GM10847 (cell line): Measurements from ENCODE around the gene HYI.

ENCODE experiments used
- POLR2A ChIP-seq: IDR thresholded peaks from 2 replicates; pipeline ENCODE4 v1.6.1; 2011; ENCODE audit not compliant: insufficient read length; ENCODE audit errors: extremely low read depth

The HYI gene

DNA sequence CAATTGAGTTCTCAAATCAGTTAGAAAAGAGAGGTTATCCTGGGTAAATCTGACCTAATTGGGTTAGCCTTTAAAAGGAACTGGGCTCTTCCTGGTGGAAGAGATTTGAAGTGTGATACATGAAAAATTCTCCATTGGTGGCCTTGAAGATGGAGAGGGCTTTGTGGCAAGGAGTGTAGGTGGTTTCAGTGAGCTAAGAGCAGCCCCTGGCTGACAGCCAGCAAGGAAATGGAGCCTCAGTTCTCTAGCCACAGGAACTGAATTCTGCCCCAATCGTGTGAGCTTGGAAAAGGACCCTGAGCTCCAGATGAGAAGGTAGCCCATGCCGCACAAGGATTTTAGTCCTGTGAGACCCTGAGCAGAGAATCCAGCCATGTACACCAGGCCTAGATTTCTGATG lies 12.7 kb upstream of the HYI start:
- no peak for TF ChIP-seq POLR2A

DNA sequence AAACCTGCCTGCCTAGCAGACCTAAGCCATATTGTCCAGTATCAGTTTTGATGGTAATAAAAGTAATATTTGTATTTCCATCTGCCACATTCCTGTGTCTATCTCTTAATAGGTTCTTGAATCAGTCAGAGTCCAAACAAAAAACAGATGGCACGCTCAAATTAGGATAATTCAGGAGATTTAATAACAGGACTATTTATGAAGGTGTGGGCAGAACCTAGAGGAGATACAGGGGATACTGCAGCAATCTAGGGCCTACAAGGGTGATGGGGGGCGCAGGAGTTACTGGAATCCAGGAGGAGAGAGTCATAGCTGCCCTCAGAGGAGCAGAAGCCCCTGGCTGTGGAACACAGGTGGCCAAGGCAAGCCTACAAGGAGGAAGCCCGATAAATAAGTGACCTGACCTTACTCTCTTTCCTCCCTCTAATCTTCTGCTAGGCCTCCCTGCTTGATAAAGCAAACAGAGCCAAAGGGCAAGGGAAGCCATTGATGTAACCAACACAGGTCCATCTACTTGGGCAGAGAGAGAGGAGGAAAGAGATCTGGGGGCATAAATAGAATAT lies 11.9 kb upstream of the HYI start:
- TF ChIP-seq POLR2A, result no peak

DNA sequence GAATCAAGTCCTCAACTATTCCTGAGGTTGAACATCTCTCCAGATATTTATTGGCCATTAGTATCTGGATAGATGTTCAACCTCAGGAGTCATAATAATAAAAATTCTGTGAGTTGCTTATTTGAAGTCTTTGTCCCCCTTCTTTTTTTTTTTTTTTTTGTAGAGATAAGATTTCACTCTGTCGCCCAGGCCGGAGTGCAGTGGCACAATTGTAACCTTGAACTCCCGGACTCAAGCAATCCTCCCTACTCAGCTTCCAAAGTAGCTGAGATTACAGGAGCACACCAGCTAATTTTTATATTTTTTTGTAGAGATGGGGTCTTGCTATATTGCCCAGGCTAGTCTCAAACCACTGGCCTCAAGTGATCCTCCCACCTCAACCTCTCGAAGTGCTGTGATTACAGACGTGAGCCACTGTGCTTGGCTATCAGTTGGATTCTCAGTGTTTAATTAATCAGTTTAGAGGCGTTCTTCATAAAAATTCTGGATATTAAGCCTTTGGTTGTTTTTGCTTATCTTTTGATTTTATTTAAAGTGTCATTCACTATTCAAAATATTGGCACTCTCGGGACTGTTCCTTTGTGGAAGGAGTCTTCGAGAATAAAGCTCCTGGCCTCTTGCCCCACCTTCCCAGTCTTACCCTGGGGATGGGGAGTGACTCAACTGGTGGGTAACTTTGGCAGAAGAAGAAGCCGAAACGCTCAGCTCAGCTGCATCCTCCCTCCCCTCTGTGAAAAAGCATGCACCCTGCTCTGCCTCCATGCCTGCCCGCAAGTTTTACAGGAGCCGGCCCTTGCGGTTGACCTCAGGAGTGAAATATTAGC lies 11.2 kb upstream of the HYI start:
- TF ChIP-seq POLR2A, result no peak

DNA sequence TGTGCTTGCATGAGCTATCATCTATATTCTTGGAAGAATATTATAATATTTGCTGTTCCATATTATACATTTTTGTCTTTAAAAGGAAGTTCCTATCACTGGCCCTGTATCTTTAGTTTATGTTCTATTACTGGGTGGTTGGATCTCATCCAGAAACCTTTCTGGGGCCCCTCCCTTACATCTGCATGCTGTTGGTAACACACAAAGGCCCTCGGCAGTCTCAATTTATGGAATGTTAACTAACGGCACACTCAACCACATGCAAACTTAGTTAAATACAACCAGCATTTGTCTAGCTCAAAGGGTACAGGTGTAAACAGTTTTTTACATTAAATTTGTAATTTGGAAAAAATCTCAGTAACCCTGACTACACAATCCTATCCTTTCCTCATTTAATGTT lies 9.7 kb upstream of the HYI start:
- TF ChIP-seq POLR2A, result no peak

DNA sequence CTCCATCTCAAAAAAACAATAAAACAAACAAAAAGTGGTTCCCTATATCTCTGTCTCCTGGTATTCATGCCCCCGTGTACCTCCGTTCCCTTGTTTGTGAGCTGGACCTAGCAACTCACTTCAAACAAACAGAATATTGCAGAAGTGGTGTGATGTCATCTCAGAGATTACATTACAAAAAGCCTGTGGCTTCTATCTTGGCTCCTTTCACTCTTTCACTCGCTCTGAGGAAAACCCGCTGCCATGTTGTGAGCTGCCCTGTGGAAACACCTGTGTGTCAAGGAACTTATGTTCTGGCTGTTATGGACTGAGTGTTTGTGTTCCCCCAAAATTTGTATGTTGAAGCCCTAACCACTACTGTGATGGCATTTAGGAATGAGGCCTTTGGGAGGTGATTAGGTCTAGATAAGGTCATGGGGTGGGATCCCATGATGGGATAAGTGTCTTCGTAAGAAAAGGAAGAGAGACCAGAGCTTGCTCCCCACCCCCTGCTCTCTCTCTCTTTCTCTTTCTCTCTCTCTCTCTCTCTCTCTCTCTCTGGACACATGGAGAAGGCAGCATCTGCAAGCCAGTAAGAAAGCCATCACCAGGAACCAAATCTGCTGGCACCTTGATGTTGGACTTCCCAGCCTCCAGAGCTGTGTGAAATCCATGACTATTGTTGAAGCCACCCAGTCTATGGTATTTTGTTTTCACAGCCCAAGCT lies 7.4 kb upstream of the HYI start:
- no peak for TF ChIP-seq POLR2A

DNA sequence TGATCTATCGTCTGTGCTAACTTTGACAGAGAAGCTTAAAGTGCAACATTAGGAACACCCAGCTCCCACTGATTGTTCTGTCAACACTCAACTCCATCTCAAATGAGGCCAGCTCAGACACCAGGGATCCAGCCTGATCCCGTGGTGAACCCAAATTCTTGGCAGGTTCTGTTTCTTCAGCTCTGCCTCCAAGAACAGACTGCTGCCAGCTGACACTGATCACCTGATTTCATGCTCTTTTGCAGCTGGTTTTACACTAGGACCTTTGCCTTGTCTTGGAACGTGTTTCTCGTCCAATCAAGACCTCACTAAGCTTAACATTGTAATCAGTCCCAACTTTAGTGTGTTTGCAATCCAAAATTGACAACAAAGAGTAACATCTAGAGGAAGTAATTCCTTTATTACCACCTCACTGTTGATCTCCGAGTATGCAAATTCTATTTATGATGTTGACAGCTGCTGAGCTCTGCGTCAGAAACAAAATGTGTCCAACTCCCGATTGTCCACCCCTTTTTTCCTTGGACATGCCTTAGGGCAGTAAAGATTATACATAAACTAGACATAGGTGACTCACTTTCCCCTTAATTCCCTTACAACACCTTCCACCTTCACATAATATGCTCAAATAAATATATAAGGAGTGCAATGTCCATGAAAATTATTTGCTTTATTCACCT lies 1.6 kb upstream of the HYI start:
- no peak for TF ChIP-seq POLR2A

DNA sequence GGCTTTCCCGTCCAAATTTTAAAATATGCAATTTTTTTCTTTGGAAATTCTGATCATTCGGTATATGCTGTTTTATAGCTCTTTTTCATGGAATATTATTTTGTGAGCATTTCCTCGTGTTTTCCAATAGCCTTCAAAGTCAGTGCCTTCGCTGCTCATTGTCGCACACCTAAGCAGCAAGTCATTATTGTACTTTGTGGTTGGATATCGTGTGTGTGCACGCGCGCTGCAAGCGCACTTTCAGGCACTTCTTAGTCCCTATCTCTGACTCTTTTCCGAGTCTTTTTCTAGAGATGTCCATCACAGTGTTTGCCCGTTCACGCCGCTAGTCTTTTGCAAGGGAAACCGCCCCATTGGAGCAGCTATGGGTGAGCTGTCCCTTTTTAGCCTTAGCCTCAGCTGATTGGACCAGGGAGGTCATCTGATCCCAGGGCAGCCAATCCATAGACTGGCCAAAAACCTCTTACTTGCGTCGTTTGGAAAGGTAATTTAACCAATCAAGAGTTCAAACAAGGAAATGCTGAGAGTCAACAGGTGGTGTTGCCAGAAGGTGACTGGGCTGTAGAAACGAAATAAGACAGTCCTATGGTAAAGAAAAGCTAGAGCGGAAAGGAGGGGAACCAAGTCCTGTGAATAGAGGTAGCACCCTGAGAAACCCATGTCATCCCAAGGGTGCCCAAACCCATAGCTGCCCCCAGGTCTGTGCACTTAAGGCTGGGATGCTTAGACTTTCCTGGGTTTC lies 710 bp upstream of the HYI start:
- no peak for TF ChIP-seq POLR2A

DNA sequence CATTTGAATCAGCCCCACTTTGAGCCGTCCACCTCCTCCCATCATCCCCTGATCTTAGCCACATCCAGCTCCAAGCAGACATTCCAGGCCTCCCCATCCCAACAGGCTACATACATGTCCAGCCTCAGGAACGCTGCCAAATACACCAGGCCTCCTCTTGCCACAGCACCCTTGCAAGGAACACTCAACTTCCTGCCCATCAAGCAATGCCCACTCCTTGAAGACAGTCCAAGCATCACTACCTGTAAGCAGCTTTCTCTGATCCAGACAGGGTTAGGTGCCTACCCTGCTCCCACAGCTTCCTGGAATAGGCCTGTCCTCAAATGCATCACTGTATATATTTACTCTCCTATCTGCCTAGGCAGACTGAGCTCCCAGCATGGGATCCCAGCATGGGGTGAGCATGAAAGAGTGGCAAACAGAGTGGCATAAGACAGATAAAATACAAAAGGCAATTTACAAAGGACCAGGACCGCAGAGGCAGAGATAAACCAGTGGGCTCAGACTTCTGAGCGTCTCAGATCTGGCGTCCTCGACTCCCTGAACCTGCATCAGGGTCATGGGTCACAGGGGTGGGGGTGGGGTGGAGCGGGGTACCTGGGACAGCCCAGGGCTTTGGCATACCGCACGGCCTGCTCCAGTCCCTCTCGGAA lies 816 bp downstream of the HYI start:
- no peak for TF ChIP-seq POLR2A

DNA sequence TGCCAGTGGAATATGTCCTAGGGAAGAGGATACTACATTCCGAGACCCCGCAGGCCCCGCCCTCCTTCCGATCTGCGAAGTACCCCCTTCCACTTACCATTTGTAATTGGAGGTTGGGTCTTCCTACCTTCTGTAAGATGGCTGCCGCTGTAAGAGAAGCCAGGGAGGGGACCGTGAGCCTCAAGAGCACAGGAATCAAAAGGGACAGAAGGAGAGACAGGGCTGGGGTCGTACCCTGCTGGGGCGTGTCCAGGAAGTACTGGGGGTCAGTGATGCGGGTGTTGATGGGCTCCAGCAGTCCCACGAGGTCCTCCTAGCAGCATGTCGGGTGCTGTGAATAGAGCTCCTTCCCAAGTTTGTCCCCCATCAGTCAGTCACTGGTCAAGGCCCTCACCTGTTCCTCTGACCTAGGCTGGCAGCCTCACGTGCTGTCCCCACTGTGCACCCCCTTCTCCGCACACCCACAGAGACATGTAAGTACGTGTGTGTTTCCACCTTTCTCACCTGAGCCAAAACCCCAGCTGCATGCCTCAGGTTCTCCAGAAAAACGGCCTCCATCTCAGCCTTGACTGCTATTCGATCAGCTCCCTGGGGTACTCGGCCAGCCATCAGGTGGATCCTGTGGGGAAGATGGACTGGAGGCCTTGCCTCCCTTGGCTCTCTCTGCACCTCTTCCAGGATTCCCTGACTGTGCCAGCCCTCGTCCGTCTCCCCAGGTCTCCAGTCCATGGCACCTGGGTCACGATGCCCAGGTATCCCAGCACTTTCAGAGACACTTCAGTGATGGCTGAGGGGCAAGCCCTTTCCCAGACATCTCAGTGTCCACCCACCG lies 1.8 kb downstream of the HYI start:
- TF ChIP-seq POLR2A, result no peak

DNA sequence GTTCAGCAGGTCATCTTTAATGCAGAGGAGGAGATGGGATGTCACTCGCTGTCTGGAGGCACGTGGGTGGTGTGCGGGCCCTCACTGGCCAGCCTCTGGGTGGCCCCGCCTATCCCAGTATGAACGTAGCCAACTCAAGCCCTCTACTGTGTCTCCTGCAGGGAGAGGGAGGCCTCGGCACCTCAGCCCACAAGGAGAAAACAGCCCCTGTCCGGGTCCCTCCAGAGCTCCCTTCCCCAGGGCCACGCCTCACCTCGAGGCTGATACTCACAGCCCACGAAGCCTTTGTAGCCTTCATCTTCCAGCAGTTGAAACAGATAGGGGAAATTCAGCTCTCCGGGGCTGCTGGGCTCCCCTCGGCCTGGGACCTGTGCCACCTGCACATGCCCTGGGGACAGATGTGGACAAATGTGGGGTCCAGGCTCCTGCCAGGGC lies 2.6 kb downstream of the HYI start:
- no peak for TF ChIP-seq POLR2A

DNA sequence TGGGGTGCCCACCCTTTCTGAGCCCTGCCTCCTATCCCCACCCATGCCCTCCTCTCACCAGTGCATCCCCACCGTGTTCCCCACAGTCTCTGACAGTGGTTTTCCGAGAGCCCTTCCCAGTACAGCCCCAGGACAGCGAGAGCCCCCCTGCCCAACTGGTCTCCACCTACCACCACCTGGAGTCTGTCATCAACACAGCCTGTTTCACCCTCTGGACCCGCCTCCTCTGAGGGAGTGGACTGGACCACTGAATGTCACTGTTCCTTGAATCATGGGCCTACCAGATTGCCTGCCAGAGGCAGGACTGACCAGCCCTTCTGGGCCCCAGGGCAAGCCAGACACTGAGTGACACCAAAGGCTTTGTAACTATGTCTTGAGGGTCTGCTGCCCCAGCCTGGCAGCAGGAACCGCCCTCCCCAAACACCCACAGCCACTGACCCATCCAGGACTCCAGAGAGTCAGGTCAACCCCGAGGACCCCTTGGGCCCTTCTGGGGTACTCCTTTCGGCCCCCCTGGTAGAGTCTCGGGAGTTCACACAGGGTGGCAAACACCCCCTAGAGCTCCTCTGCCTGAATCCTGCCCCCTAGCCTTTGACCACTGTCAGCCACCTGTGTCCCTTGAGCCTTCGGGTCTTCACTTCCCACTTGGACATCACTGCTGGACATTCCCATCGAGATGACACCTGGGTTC lies 3.3 kb downstream of the HYI start:
- TF ChIP-seq POLR2A, result no peak

DNA sequence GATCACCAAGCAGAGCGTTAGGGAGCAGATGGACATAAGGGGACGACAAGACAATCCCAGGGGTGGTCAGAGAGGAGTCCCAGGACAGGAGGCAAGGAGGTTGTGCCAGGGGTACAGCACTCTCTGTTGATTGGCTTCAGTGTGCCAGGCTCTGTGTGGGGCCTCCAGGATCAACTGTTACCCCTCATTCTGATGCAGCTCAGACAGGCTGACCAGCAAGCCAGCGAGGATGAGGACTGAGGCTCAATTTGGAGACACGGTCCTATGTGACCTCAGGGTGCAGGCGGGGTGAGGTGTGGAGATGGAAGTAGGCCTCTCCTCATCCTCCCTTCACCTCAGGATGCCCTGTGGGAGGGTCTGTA lies 4.0 kb downstream of the HYI start:
- TF ChIP-seq POLR2A, result no peak
